CD14-positive monocyte (primary cell): ENCODE measurements around the gene PHKA1. TPM values are rescaled to one million over a fixed set of nuclear protein-coding genes. Genes with fewer than 3 reads are reported as not detected.

ENCODE experiments used
- DNase-seq, 3 donors: peaks; one replicate each; pipeline ENCODE4 v3.0.0-alpha.2; 2011 to 2022
- H2AFZ ChIP-seq: 2 replicates; pipeline ENCODE4 v1.6.0; 2012; ENCODE audit warnings: mild to moderate bottlenecking, low read depth, low read length, inconsistent platforms; ENCODE audit not compliant: insufficient read depth, poor library complexity, severe bottlenecking
- H3K27ac ChIP-seq, 2 donors: 1 replicate in 1 of 2; 2 replicates in 1 of 2; pipeline ENCODE4 v1.5.1; 2012 to 2013; ENCODE audit warnings: low read length in 2 of 2, control low read depth in 1 of 2, inconsistent platforms in 1 of 2, low read depth in 1 of 2, mild to moderate bottlenecking in 1 of 2
- H3K27me3 ChIP-seq, 2 donors: one replicate each; pipeline versions ENCODE4 v1.6.0 to v1.6.1; 2011 to 2013; ENCODE audit warnings: low read length in 2 of 2; ENCODE audit not compliant: control insufficient read depth in 2 of 2, insufficient read depth in 2 of 2
- H3K36me3 ChIP-seq, 2 donors: replicated peaks in 1 of 2; 1 replicate in 1 of 2; 2 replicates in 1 of 2; pipeline versions ENCODE4 v1.5.1 to v1.6.1; 2012 to 2013; ENCODE audit warnings: low read length in 2 of 2, control low read depth in 1 of 2, inconsistent platforms in 1 of 2, mild to moderate bottlenecking in 1 of 2; ENCODE audit not compliant: insufficient read depth in 2 of 2, control insufficient read depth in 1 of 2
- H3K4me1 ChIP-seq, 2 donors: 1 replicate in 1 of 2; 2 replicates in 1 of 2; pipeline versions ENCODE4 v1.5.1 to v1.6.1; 2012 to 2013; ENCODE audit warnings: low read length in 2 of 2, control low read depth in 1 of 2, inconsistent platforms in 1 of 2, mild to moderate bottlenecking in 1 of 2, moderate library complexity in 1 of 2; ENCODE audit not compliant: insufficient read depth in 2 of 2, control insufficient read depth in 1 of 2
- H3K4me2 ChIP-seq: replicated peaks from 2 replicates; pipeline ENCODE3; 2012; ENCODE audit warnings: low read length, moderate library complexity, mild to moderate bottlenecking; ENCODE audit not compliant: poor library complexity, severe bottlenecking; ENCODE audit errors: extremely low read depth
- H3K4me3 ChIP-seq, 3 experiments: fragments of 200-600 bp in 1 of 3; sonication (generic) in 1 of 3; replicated peaks in 1 of 3; 1 replicate in 2 of 3; 2 replicates in 1 of 3; pipeline ENCODE4 v1.5.1; 2011 to 2013; ENCODE audit warnings: low read length in 3 of 3, mild to moderate bottlenecking in 3 of 3, control low read depth in 2 of 3, low read depth in 2 of 3, inconsistent platforms in 1 of 3, moderate library complexity in 1 of 3
- H3K79me2 ChIP-seq: 2 replicates; pipeline ENCODE4 v1.6.0; 2012; ENCODE audit warnings: mild to moderate bottlenecking, control low read depth, inconsistent platforms, low read length, moderate library complexity; ENCODE audit not compliant: insufficient read depth
- H3K9ac ChIP-seq: 2 replicates; pipeline ENCODE4 v1.6.0; 2017; ENCODE audit warnings: low read length, mild to moderate bottlenecking; ENCODE audit not compliant: insufficient read depth, poor library complexity, severe bottlenecking
- H3K9me3 ChIP-seq, 2 donors: replicated peaks in 1 of 2; 1 replicate in 1 of 2; 2 replicates in 1 of 2; pipeline versions ENCODE4 v1.5.1 to v1.6.1; 2012 to 2013; ENCODE audit warnings: low read length in 2 of 2, control low read depth in 1 of 2; ENCODE audit not compliant: control insufficient read depth in 1 of 2, insufficient read depth in 1 of 2
- H4K20me1 ChIP-seq: 2 replicates; pipeline ENCODE4 v1.6.0; 2012; ENCODE audit warnings: mild to moderate bottlenecking, low read length, control low read depth, moderate library complexity; ENCODE audit not compliant: insufficient read depth
- H3K27ac Mint-ChIP-seq, 7 donors: one replicate each; pipeline ENCODE4 v1.8.0; 2020; ENCODE audit warnings: mild to moderate bottlenecking in 7 of 7, mixed read lengths in 7 of 7, moderate library complexity in 6 of 7, inconsistent platforms in 2 of 7
- H3K27me3 Mint-ChIP-seq, 3 donors: one replicate each; pipeline ENCODE4 v1.8.0; 2021 to 2022; ENCODE audit warnings: low read depth in 3 of 3, mild to moderate bottlenecking in 3 of 3, mixed read lengths in 3 of 3, moderate library complexity in 3 of 3, inconsistent platforms in 1 of 3
- H3K36me3 Mint-ChIP-seq, 2 donors: one replicate each; pipeline ENCODE4 v1.8.0; 2020; ENCODE audit warnings: mixed read lengths in 2 of 2, inconsistent platforms in 1 of 2, mild to moderate bottlenecking in 1 of 2
- H3K4me1 Mint-ChIP-seq: one replicate; pipeline ENCODE4 v1.8.0; 2020; ENCODE audit warnings: mild to moderate bottlenecking, mixed read lengths
- H3K4me3 Mint-ChIP-seq, 2 donors: one replicate each; pipeline ENCODE4 v1.8.0; 2020; ENCODE audit warnings: mild to moderate bottlenecking in 2 of 2, mixed read lengths in 2 of 2, moderate library complexity in 1 of 2
- H3K9me3 Mint-ChIP-seq, 7 donors: one replicate each; pipeline ENCODE4 v1.8.0; 2020 to 2022; ENCODE audit warnings: mixed read lengths in 7 of 7, mild to moderate bottlenecking in 6 of 7, moderate library complexity in 6 of 7, inconsistent platforms in 2 of 7
- CTCF ChIP-seq: fragments of 200-600 bp; IDR thresholded peaks from one replicate; pipeline ENCODE4 v1.8.0; 2022; ENCODE audit warnings: antibody characterized with exemption, mild to moderate bottlenecking
- WGBS: methylation state at CpG from one replicate; pipeline ENCODE4 v1.1.5; 2013; ENCODE audit warnings: missing lambda C conversion rate; ENCODE audit not compliant: insufficient coverage; 5-methylcytosine and 5-hydroxymethylcytosine counted together
- intact Hi-C, 2 donors: fragments of 100-400 bp; cut with micrococcal nuclease; formaldehyde crosslinking; loops; one replicate each; pipeline versions ENCODE4 v1.15.0 to v1.15.1; 2023
- polyA plus RNA-seq, 3 donors: library from polyadenylated mRNA; depleted of rRNA in 1 of 3; unstranded in 2 of 3; stranded (reverse) in 1 of 3; fragments of 300-500 nt in 2 of 3; fragments of >200 nt in 1 of 3; fragmentation: Illumina TruSeq in 2 of 3; gene quantifications; 1 replicate in 2 of 3; 2 replicates in 1 of 3; pipeline ENCODE4 v1.2.3, GENCODE V29; 2012 to 2021

The PHKA1 gene
- polyA plus RNA-seq, 3 donors, result 0.01 TPM; not detected in 2

DNA sequence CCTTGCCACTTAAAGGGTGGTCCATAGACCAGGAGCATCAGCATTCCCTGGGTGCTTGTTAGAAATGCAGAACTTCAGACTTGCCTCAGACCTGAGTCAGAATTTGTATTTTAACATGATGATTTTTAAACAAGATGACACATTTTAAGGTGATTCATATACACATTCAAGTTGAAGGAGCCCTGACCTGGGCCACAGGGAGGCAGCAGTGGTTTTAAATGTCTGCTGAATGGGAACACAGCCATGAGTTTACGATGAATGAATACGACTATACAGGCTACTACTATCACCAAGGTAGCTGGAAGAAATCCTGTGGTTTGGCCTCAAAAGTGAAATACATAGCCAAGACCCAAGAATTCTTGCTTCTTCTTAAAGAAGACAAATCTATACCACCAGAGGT, 144.3 kb downstream of the PHKA1 start:
- no peak overlapping the region for H2AFZ ChIP-seq
- Mint-ChIP-seq H3K9me3 (peaks cover 0 to 2% (median 0%) of the 10 kb centered on the region in 7 donors), H3K27me3 (peaks cover 0 to 2% (median 0%) of the 10 kb centered on the region in 3 donors), H3K36me3 (peaks cover 36% of the 10 kb centered on the region in 2 donors), H3K4me3 (no peak overlapping the region), H3K27ac (no peak overlapping the region), H3K4me1 (peaks cover 7% of the 10 kb centered on the region)
- intact Hi-C loops, result no loop called here
- H3K4me2 ChIP-seq, result no peak overlapping the region
- no peak for DNase-seq
- H3K9ac ChIP-seq, result no peak overlapping the region
- H3K27me3 ChIP-seq, result no peaks in the 10 kb centered on the region
- H3K79me2 ChIP-seq, result peaks cover 9% of the 10 kb centered on the region
- H3K4me3 ChIP-seq, result no peak overlapping the region
- TF ChIP-seq CTCF, result no peak
- H3K4me1 ChIP-seq, result peaks cover 9% of the 10 kb centered on the region in 2 donors
- WGBS, result no CpG with 5 or more reads among the region's 2 CpGs
- H3K9me3 ChIP-seq, result no peaks in the 10 kb centered on the region
- peaks cover 22 to 51% of the 10 kb centered on the region in 2 donors for H3K36me3 ChIP-seq
- H3K27ac ChIP-seq, result no peak overlapping the region
- H4K20me1 ChIP-seq, result no peaks in the 10 kb centered on the region

DNA sequence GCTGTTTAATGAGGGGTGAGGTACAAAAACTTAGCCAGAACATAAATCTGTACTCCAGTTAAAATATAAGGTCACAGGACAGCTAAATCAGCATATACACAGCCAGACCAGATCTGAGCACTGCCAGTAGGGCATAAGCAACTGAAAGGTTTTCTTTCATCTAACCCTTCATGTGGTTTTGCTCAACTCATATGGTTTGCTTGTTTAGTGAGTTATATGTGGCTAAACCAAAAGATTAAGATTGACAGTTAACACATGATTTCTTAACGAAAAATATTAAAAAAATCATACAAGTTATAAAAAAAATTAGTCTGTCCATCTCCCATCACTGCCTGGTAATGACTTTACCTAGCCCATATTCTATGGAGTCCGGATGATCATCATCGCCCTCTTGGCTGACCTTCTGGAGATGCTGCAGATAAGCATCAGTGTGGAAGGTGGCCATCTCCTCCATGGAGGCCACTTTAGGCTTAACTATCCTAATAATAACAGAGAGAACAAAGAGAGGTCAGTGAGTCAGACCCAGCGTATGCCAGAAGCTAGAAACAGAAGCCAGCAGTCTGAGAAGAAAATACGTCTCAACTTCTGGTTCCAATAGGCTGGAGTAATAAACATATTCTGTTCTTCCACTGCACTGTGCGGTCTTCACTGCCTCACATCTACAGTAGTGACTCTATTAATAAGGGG, 145.6 kb downstream of the PHKA1 start:
- H3K27ac Mint-ChIP-seq, result no peak overlapping the region
- no peak overlapping the region for H2AFZ ChIP-seq
- H3K4me1 ChIP-seq, result peaks cover 9% of the 10 kb centered on the region in 2 donors
- DNase-seq, result no peak
- intact Hi-C loops, result no loop called here
- peaks cover 0 to 2% (median 0%) of the 10 kb centered on the region in 3 donors for H3K27me3 Mint-ChIP-seq
- peaks cover 0 to 2% (median 0%) of the 10 kb centered on the region in 7 donors for H3K9me3 Mint-ChIP-seq
- H3K9ac ChIP-seq, result no peak overlapping the region
- no peaks in the 10 kb centered on the region for H3K9me3 ChIP-seq
- H3K4me3 ChIP-seq, result no peak overlapping the region
- peaks cover 7% of the 10 kb centered on the region for H3K4me1 Mint-ChIP-seq
- H3K36me3 ChIP-seq, result peaks cover 28 to 61% of the 10 kb centered on the region in 2 donors
- H3K4me3 Mint-ChIP-seq, result no peak overlapping the region
- no peak for TF ChIP-seq CTCF
- no peak overlapping the region for H3K4me2 ChIP-seq
- WGBS, result no CpG with 5 or more reads among the region's 6 CpGs
- no peaks in the 10 kb centered on the region for H3K27me3 ChIP-seq
- H3K79me2 ChIP-seq, result peaks cover 9% of the 10 kb centered on the region
- H4K20me1 ChIP-seq, result no peaks in the 10 kb centered on the region
- no peak overlapping the region for H3K27ac ChIP-seq
- H3K36me3 Mint-ChIP-seq, result peaks cover 40 to 43% of the 10 kb centered on the region in 2 donors
